Activated naive CD4-positive, alpha-beta T cell treated with anti-CD3 and anti-CD28 coated beads for 36 hours (primary cell): Measurements from ENCODE around the gene PAH. TPM values are rescaled to one million over a fixed set of nuclear protein-coding genes. Genes with fewer than 3 reads are reported as not detected.

Experiments
- CTCF ChIA-PET: fragments of 350-600 bp; sonication (Branson Sonifier 250); formaldehyde crosslinking; loops from one replicate; lab custom pipeline; 2021; ENCODE audit warnings: antibody characterized with exemption; lab: Charles Lee
- DNase-seq: peaks from one replicate; pipeline ENCODE4 v3.0.0-alpha.2; 2020
- H3K27ac Mint-ChIP-seq: one replicate; pipeline ENCODE4 v1.8.0; 2021; ENCODE audit warnings: mild to moderate bottlenecking, mixed read lengths
- H3K27me3 Mint-ChIP-seq: one replicate; pipeline ENCODE4 v1.8.0; 2021; ENCODE audit warnings: low read depth, mixed read lengths
- H3K36me3 Mint-ChIP-seq: one replicate; pipeline ENCODE4 v1.8.0; 2021; ENCODE audit warnings: low read depth, mixed read lengths
- H3K4me1 Mint-ChIP-seq: one replicate; pipeline ENCODE4 v1.8.0; 2021; ENCODE audit warnings: low read depth, mixed read lengths
- H3K4me3 Mint-ChIP-seq: one replicate; pipeline ENCODE4 v1.8.0; 2021; ENCODE audit warnings: mild to moderate bottlenecking, moderate library complexity, mixed read lengths
- H3K9me3 Mint-ChIP-seq: one replicate; pipeline ENCODE4 v1.8.0; 2021; ENCODE audit warnings: mixed read lengths
- intact Hi-C: fragments of 100-400 bp; cut with micrococcal nuclease; formaldehyde crosslinking; loops from one replicate; pipeline ENCODE4 v1.15.1; 2023
- total RNA-seq, 2 experiments: library from RNA; stranded (reverse); gene quantifications; one replicate each; pipeline ENCODE4 v1.2.3, GENCODE V29; 2021

PAH gene
- total RNA-seq, 2 experiments from 2014 or later: not detected

- no peak for DNase-seq
- Mint-ChIP-seq H3K4me1 (no peaks in the 10 kb centered on the region), H3K4me3 (no peak overlapping the region), H3K27me3 (peaks cover 4% of the 10 kb centered on the region), H3K9me3 (no peaks in the 10 kb centered on the region), H3K27ac (no peak overlapping the region), H3K36me3 (no peaks in the 10 kb centered on the region)
- CTCF ChIA-PET: no interaction called here
- intact Hi-C loops: no loop called here
Observed at GRCh38 chr12:102806110-102806509, 110.9 kb downstream of the PAH start.

GRCh38 chr12:102800565-102800964 is 116.5 kb downstream of the PAH start:
- H3K9me3 Mint-ChIP-seq: no peaks in the 10 kb centered on the region
- no peaks in the 10 kb centered on the region for H3K36me3 Mint-ChIP-seq
- CTCF ChIA-PET: no interaction called here
- intact Hi-C loops: no loop called here
- H3K4me3 Mint-ChIP-seq: no peak overlapping the region
- H3K27ac Mint-ChIP-seq: no peak overlapping the region
- DNase-seq: no peak
- no peaks in the 10 kb centered on the region for H3K4me1 Mint-ChIP-seq
- peaks cover 2% of the 10 kb centered on the region for H3K27me3 Mint-ChIP-seq

GRCh38 chr12:102799229-102799628 is 117.8 kb downstream of the PAH start:
- CTCF ChIA-PET: interaction anchor here (0.6 kb wide), 1 partner anchor 17 kb away, joined by 3 read pairs; no protein-coding TSS in a partner anchor
- no peak overlapping the region for H3K27ac Mint-ChIP-seq
- no peaks in the 10 kb centered on the region for H3K36me3 Mint-ChIP-seq
- H3K9me3 Mint-ChIP-seq: no peaks in the 10 kb centered on the region
- no peak for DNase-seq
- no peak overlapping the region for H3K4me3 Mint-ChIP-seq
- intact Hi-C loops: no loop called here
- H3K27me3 Mint-ChIP-seq: no peaks in the 10 kb centered on the region
- H3K4me1 Mint-ChIP-seq: no peaks in the 10 kb centered on the region

- H3K27ac Mint-ChIP-seq: no peak overlapping the region
- H3K27me3 Mint-ChIP-seq: no peaks in the 10 kb centered on the region
- no peak for DNase-seq
- CTCF ChIA-PET: no interaction called here
- H3K36me3 Mint-ChIP-seq: no peaks in the 10 kb centered on the region
- intact Hi-C loops: no loop called here
- H3K9me3 Mint-ChIP-seq: no peaks in the 10 kb centered on the region
- no peak overlapping the region for H3K4me3 Mint-ChIP-seq
- no peaks in the 10 kb centered on the region for H3K4me1 Mint-ChIP-seq
Observed at GRCh38 chr12:102797528-102797927, 119.5 kb downstream of the PAH start.

GRCh38 chr12:102793921-102794320 is 123.1 kb downstream of the PAH start:
- intact Hi-C loops: no loop called here
- Mint-ChIP-seq H3K4me3 (no peak overlapping the region), H3K9me3 (no peaks in the 10 kb centered on the region), H3K36me3 (no peaks in the 10 kb centered on the region), H3K27me3 (peaks cover 4% of the 10 kb centered on the region), H3K4me1 (no peaks in the 10 kb centered on the region), H3K27ac (no peak overlapping the region)
- no peak for DNase-seq
- CTCF ChIA-PET: no interaction called here

Other genes starting within 250 kb of the PAH start
- gene ASCL1, start 40.4 kb upstream of the PAH start, total RNA-seq: not detected